SU-DHL-6 (cell line): ENCODE measurements around the gene PARP16.

Experiments
- EZH2phosphoT487 ChIP-seq: fragments of 200-600 bp; sonication (generic), shearing (Covaris generic); conservative IDR thresholded peaks from 2 replicates; pipeline ENCODE4 v1.6.1; 2018; ENCODE audit warnings: mild to moderate bottlenecking, antibody characterized with exemption, low read length, moderate library complexity, mixed read lengths
- TF ChIP-seq, protein P1 (sequence below): fragments of 200-600 bp; sonication (generic); IDR thresholded peaks from one replicate; pipeline ENCODE4 v1.5.1; 2017; ENCODE audit warnings: antibody characterized with exemption, mild to moderate bottlenecking, low read length, moderate library complexity; ENCODE audit not compliant: insufficient read depth, poor library complexity, severe bottlenecking

DNA sequence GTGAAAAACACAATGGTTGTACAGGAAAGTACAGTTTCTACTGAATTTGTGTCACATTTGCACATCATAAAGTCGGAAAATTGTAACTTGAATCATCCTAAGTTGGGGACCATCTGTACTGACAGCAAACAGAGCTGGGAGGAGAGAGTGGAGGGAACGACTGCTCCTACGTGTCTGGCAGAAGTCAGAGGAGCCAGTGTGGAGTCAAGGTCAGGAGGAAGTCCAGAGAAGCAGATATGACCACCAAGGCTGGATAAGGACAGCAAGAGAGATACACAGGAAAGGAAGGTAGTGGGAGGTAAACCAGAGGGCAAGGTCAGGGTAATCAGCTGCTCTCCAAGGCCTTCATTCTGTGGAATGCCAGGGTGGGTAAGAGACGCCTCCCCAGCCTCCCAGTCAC is 72.7 kb downstream of the PARP16 start:
- TF ChIP-seq, protein P1, sequence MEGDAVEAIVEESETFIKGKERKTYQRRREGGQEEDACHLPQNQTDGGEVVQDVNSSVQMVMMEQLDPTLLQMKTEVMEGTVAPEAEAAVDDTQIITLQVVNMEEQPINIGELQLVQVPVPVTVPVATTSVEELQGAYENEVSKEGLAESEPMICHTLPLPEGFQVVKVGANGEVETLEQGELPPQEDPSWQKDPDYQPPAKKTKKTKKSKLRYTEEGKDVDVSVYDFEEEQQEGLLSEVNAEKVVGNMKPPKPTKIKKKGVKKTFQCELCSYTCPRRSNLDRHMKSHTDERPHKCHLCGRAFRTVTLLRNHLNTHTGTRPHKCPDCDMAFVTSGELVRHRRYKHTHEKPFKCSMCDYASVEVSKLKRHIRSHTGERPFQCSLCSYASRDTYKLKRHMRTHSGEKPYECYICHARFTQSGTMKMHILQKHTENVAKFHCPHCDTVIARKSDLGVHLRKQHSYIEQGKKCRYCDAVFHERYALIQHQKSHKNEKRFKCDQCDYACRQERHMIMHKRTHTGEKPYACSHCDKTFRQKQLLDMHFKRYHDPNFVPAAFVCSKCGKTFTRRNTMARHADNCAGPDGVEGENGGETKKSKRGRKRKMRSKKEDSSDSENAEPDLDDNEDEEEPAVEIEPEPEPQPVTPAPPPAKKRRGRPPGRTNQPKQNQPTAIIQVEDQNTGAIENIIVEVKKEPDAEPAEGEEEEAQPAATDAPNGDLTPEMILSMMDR = no peak
- no peak for TF ChIP-seq EZH2phosphoT487
